NCI-H2107 treated with DMSO at 0.1 percent for 48 hours (cell line): ENCODE measurements around the gene IL31.
"Not testable (repeated sequence)": the region's sequence is repeated elsewhere in the genome, so short reads cannot be mapped to it uniquely, and the experiment has no call there.

ENCODE experiments used
- DNase-seq: peaks from one replicate; lab custom pipeline; 2025; ENCODE audit not compliant: unreplicated experiment; lab: John Stamatoyannopoulos, UW

Gene IL31

DNA sequence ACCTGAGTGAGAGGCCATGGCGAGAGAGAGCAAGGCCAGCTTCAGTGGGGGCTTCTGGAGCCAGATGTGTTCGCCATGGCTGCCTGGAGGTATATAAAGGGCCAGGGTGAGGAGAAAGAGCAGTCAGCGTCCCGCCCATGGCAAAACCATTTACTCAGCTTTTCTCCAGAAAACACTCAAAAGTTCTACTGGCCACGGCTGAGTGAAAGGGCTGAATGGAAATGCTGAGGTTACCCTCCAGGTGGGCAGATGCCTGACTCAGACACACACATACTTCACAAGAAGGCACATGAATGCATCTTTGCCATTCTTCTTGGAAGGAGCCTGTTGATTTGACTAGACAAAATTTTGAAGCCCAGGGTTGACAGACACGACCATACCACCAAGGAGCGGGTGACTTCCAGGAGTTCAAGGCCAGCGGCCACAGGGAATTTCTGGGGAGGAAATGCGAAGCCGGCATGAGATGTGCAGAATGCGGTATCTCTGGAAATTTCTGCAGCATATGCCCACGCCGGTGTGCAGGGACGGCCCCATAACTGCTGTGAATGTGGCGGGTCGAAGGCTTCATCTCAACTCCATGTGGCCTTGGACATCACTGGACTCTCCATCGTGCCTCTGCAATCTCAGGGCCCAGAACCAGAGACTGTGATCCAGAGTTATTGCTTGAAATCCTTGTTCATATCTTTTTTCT, at the start of gene IL31:
Gene IL31, minus strand, starts transcription at position 67 of the 691 bp plus-strand sequence. Its CDS starts 49 bp downstream, at position 18.
- no peak for DNase-seq

DNA sequence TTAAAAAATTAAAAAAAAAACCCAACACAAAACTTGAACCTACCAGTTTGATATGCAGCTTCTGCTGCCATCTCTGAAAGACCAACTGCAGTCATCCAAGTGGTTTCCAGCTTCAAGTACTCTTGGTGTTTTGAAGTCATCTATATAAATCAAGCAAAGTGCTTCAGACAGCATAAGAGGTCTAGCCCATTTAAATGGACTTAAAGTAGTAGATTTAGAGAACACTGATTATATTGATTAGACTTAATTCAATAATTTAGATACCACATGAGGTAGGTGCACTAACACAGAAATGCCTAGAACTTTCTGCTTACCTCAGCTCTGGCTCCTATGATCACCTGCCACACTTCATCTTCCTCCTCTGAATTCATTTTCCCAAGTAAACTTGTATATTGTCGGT, 42.4 kb upstream of the IL31 start:
- no peak for DNase-seq

DNA sequence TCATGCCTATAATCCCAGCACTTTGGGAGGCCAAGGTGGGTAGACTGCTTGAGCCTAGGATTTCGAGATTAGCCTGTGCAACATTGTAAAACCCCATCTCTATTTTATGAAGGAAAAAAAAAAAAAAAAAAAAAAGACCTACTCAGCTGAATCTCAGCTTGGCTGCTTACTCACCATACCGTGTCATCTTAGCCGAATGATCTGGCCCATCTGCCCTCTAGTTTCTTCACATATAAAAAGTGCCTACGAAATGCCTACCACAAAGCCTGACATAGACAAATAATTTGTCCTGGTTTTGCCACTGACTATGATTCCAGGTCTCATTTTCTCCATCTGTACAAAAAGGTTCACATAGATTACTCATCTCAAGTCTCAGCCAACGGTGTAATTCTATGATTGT, 41.8 kb upstream of the IL31 start:
- no peak for DNase-seq

DNA sequence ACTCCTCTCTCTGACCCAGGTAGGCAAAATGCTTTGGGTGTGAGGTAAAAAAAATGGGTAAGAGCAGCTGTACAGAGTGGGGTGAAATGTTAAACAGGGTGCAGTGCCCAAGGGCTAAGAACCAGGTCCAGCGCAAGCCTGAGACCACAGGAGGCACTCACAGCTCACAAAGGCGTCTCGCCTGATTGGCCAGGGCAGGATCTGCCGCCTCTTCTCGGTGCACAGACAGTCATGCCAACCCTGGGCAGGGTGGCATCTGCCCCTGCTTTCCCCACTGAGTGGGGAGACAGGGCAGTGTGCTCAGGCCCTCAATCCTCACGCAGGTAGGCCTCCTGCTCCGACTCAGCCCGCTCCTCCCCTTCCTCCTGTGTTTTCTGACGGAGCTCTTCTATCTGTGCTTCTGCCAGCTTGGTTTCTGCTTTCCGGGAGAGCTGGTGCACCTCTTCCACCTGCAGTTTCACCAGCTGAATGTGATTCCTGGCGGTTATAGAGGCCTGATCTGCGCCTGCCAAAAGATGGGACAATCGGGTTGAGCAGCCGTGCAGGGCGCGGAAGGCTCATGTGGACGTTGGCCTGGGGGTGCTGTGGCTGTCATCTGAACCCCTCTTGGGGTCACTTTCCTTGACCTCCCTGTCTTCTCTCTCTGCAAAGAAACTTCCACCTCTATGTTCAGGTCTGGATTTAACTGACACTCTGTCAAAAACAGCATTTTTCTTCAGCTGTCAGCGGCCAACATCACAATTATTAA, 34.2 kb upstream of the IL31 start:
- no peak for DNase-seq

DNA sequence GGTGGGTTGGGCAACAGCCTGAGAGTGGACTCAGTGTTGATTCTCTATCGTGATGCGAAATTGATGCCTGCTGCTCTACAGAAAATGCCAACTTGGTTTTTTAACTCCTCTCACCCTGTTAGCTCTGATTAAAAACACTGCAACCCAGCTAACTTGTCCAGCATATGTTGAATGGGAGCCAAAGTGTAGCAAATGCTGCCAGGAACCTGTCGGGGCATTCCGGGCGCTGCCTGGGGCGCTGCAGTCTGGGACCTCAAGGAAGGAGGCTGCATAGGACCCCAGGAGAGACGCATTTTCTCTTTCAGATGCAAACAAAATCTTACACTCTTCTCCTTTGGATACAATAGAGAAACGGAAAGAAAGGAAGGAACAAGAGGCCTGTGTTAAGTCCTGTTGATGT, 33.4 kb upstream of the IL31 start:
- no peak for DNase-seq

DNA sequence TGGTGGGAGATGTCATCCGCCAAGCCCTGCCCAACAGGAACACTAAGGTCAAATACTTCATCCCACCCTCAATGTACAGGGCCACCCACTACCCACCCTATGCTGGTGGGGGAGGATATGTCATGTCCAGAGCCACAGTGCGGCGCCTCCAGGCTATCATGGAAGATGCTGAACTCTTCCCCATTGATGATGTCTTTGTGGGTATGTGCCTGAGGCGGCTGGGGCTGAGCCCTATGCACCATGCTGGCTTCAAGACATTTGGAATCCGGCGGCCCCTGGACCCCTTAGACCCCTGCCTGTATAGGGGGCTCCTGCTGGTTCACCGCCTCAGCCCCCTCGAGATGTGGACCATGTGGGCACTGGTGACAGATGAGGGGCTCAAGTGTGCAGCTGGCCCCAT, 33.0 kb upstream of the IL31 start:
- DNase-seq: no peak

DNA sequence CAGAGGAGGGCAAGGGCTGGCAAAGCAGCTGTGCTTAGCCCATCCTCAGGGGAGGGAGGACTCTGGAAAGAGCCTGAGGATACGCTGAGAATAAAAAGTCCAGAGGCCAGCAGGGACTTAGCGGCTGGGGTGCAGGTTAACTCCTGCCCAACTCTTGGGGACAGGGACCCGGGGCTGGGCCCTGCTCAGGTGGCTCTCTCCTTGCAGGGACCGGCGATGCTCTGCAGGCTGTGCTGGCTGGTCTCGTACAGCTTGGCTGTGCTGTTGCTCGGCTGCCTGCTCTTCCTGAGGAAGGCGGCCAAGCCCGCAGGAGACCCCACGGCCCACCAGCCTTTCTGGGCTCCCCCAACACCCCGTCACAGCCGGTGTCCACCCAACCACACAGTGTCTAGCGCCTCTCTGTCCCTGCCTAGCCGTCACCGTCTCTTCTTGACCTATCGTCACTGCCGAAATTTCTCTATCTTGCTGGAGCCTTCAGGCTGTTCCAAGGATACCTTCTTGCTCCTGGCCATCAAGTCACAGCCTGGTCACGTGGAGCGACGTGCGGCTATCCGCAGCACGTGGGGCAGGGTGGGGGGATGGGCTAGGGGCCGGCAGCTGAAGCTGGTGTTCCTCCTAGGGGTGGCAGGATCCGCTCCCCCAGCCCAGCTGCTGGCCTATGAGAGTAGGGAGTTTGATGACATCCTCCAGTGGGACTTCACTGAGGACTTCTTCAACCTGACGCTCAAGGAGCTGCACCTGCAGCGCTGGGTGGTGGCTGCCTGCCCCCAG, 32.3 kb upstream of the IL31 start:
- DNase-seq: no peak

DNA sequence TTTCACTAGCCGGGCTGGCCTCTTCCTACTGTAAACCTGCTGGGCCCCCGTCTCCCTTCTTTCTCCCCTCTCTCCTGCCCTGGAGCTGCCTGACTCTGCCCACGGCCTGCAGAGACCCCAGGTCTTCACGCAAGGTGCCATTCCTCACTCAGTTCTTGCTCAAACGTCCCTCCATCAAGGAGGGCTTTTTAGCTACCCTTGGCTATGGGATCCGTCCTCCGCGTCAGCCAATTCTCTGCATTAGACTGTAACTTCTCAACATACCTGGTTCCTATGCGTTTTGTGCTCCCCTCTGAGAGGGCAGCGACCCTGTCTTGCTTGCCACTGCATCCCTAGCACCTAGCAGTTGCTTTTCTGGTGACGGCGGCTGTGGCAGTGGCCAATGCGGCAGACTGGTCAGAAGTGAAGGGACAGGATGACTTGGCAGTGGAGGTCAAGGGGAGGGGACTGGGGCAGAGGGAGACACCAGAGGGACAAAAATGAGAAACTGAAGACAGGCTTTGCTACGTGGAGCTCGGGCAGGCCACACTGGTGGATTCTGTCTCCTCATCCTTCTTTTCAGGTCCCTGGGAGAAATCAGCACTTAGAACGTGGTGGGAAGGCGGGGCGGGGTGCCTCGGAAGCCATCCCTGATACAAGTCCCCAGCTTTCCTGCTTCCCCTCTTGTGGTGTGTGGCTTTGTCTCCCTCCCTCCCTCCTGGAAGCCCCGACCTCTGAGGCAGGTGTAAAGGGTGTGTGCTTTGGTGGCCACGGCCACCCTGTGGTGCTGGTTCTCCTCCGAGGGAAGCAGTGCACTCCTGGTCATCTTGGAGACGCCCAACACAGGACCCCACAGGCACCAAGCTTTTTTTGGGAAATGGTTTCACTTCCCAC, 31.3 kb upstream of the IL31 start:
- DNase-seq: no peak

DNA sequence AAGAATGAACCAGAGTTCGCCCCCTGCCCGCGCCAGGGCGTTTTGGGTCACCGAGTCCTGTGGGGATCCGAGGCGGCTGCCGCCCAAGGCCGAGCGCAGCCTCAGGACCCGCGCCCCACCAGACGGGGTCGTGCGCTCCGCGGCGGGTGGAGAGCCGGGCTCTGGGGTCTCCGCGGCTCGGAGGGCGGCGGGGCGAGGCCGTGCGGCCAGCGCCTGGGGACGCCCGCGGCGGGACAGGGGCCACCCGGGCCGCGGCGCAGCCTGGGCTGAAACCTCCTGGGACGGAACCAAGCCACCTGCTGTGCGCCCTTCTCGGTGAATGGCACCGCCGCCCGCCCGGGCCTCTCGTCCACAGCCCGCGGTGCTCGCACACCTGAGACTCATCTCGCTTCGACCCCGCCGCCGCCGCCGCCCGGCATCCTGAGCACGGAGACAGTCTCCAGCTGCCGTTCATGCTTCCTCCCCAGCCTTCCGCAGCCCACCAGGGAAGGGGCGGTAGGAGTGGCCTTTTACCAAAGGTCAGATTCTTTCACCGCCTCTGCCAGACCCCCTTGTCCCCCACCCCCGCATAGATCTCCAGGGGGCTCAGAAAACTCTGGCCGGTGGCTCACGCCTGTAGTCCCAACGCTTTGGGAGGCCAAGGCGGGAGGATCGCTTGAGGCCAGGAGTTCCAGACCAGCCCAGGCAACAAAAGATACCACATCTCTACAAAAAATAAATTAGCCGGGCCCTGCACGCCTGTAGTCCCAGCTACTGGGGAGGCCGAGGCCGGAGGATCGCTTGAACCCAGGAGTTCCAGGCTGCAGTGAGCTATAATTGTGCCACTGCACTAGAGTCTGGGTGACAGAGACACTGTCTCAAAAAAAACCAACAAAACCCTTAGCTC, 30.4 kb upstream of the IL31 start:
- DNase-seq: no peak

DNA sequence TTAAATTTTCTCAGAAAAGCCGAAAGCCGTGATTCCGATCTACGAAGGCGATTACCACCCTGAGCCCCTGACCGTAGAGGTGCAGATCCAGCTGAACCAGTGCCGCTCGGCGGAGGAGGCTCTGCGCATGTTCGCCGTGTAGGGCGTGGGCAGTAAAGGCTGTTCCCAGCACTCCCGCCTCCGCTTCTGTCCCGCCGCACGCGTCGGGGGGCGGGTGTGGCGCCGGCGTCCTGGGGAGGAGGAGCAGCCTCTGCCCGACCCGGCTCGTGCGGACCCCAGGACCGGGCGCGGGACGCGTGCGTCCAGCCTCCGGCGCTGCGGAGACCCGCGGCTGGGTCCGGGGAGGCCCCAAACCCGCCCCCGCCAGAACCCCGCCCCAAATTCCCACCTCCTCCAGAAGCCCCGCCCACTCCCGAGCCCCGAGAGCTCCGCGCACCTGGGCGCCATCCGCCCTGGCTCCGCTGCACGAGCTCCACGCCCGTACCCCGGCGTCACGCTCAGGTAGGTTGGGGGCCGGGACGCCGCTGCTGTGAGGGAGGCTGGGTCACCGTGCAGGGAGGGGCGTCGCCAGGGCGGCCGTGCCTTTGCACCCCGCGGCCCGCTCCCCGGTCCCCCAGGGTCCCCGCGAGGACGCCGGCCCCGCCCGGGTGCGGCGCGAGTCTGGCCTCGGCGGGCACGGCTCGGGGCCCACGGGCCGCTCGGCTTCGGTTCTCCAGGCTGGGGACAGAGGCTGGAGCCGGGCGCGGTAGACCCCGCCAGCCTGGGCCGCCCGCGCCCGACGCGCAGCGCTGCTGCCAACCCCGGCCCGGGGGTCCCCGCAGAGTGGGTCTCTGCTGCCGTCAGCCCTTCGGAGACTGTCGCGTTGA, 29.5 kb upstream of the IL31 start, which contains the start of gene B3GNT4:
Gene B3GNT4, plus strand, starts transcription at position 409 of the 866 bp plus-strand sequence. CDS start 910 bp downstream, outside the sequence.
- no peak for DNase-seq

DNA sequence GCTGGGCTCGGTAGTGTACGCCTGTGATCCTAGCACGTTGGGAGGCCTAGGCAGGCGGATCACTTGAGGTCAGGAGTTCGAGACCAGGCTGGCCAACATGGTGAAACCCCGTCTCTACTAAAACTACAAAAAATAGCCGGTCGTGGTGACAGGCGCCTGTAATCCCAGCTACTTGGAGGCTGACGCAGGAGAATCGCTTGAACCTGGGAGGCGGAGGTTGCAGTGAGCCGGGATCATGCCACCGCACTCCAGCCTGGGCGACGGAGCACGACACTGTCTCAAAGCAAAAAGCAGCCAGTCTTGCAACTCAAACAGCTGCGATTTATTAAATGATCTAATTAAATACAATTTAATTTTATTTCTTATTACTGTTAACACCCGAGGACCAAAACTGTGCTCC, 28.8 kb upstream of the IL31 start:
- not testable (repeated sequence) for DNase-seq

DNA sequence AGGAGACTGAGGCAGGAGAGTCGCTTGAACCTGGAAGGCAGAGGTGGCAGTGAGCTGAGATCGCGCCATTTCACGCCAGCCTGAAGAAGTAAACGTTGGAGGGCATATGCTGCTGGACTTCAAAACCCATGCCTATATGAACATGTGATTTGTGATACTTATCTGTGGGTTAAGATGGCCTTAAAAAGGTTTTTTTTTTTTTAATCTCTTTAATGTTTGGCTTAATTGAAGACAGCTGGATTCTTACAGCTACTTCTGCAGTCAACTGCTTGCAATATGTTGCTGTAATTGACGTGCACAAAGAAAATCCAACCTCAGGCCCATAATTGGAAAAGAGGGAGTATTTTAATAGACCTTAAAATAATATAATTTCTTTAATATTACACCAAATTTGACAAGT, 28.0 kb upstream of the IL31 start:
- no peak for DNase-seq

DNA sequence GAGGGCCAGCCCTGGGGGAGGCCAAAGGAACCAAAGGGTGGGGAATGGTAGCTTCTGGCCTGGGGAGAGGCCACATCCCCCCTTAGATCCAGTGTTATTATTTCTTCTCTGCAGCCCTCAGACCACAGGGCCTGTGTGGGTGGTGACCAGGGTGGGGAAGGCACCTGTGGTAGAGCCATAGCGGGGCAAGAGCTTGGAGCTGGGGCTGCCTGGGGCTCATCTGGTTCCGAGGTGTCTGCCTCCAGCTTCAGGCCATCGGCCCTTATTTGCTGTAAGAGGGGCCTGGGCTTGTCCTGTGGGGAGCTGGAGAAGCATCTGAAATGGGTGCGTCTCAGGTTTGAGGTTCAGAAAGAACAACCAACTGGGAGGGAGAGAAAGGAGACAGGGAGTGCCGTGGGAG, 27.4 kb upstream of the IL31 start:
- no peak for DNase-seq

DNA sequence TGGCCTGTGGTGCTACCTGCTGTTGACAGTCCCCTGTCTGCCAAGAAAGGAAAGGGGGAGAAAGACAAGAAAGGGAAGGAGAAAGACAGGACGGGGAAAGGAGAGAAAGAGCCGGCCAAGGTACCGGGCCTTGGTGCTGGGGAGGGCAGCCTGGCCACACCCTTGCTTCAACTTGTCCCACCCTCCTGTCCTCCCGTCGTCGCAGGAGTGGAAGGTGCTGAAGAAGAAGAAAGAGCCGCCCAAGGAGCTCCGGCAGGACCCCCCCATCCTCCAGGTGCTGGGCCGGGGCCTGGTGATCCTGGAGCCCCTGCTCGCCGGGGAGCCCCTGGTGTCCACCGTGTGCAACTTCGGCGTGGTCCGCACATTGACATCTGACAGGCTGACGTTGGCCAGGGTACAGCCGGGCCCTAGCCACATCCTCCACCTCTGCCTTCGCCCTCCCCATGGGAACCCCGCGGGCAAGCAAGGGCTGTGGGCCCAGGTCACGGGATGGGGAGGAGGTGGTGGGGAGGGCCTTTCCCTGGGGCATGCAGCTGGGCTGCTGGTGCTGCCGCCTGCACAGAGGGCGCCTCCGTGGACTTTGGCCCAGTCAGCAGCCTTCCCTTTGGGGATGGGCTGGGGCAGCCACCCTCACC, 26.6 kb upstream of the IL31 start:
- DNase-seq: no peak

DNA sequence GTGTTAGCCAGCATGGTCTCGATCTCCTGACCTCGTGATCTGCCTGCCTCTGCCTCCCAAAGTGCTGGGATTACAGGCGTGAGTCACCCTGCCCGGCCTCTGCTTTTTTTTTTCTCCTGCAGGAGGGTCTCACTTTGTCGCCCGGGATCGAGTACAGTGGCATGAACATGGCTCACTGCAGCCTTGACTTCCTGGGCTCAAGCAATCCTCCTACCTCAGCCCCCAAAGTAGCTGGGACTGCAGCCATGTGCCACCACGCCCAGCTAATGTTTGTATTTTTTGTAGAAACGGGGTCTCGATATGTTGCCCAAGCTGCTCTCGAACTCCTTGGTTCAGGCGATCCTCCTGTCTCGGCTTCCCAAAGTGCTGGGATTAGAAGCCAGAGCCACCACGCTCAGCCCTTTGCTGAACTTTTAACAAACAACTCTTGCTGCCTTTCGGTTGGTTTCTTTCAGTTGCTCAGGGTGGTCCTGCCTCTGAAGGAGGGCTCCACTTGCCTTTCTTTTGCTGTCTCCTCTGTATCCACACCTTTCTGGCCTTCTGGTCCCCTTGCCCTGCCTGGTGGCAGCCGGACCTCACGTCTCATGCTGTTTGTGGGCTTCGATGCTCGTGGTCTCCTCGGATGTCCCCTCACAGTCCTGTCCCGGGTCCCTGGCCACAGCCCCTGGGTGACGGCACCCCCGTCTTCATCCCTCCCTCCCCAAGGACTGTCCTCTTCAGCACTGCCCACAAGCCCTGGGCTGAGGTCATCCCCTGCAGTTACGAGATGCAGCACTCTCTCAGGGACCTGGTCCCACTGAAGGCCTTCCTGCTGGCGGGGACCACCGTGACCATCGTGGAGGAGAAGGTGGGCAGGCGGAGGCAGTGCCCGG, 25.7 kb upstream of the IL31 start:
- no peak for DNase-seq

DNA sequence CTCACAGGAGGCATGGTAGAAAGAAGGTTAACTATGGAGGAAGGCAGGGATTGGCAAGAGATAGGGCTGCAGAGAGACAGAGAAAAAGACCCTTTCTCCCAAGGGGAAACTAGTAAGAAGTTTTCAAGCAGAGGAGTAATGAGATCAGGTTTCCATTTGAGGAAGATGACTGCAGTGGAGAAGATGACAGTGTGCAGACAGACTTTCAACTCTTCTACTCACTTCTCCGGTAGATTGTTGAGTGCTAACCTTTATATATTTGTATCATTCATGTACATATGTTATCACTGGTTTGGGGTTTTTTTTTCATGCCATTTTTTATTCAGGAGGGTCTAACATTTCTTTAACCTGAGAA, 23.6 kb upstream of the IL31 start:
- no peak for DNase-seq

DNA sequence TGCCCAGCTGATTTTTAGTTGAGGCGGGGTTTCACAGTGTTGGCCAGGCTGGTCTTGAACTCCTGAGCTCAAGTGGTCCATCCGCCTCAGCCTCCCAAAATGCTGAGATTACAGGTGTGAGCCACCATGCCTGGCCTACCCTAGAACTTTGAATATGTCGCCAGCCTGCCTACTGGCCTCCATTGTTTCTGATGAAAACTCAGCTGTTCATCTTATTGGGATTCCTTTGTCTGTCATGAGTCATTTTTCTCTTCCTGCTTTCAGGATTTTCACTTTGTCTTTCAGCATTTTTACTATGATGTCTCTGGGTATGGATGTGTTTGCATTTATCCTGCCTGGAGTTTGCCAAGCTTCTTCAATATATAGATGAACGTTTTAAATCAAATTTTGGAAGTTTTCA, 21.4 kb upstream of the IL31 start:
- DNase-seq: no peak

DNA sequence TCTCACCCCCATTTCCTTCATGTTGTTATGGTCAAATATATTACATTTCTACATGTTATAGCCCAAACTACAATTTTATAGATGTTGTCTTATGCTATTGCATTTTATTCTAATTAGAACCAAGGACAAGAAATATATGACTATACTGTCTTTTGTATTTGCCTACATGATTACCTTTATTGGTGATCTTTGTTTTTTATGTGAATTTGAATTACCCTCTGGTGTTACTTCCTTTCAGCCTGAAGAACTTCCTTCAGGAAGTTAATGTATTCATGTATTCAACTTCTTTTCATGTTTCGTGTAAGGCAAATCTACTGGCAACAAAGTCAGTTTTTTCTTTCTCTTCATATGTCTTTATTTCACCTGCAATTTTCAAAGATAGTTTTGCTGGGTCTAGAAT, 20.8 kb upstream of the IL31 start:
- no peak for DNase-seq
